IMR-90 (cell line): ENCODE data around the gene USP4. TPM values are rescaled to one million over a fixed set of nuclear protein-coding genes. Genes with fewer than 3 reads are reported as not detected.

Source experiments
- ATAC-seq: fragments of 200-7000 bp; cut with Tn5 transposase; 2 replicates; pipeline ENCODE4 v1.9.1; 2020; ENCODE audit warnings: low read depth, mild to moderate bottlenecking, moderate library complexity
- BruUV-seq: library from RNA; stranded (reverse); fragments of 400-500 nt; replicated peaks from 2 replicates; lab custom pipeline; 2021; lab: Mats Ljungman, UMichigan
- CTCF ChIA-PET: fragments of 300-600 bp; formaldehyde crosslinking; extraction: SDS; loops from one replicate; lab custom pipeline; 2021; ENCODE audit warnings: antibody characterized with exemption; lab: Yijun Ruan, JAX
- POLR2A ChIA-PET: fragments of 300-600 bp; sonication (Branson Sonifier 250); formaldehyde crosslinking; loops from one replicate; lab custom pipeline; 2022; ENCODE audit warnings: antibody characterized with exemption; ENCODE audit not compliant: unreplicated experiment; lab: Charles Lee
- DNase-seq: peaks from one replicate; pipeline ENCODE4 v3.0.0; 2013
- H2AFZ ChIP-seq: replicated peaks from 2 replicates; pipeline ENCODE3; 2013; ENCODE audit warnings: low read length, mild to moderate bottlenecking; ENCODE audit not compliant: poor library complexity
- H2AK5ac ChIP-seq: 2 replicates; pipeline ENCODE4 v1.6.1; 2013; ENCODE audit warnings: low read depth, low read length, inconsistent platforms
- H2AK9ac ChIP-seq: replicated peaks from 2 replicates; pipeline ENCODE3; 2013; ENCODE audit warnings: mild to moderate bottlenecking, low read depth, low read length, moderate library complexity; ENCODE audit not compliant: poor library complexity
- H2BK120ac ChIP-seq: 2 replicates; pipeline ENCODE4 v1.6.1; 2013; ENCODE audit warnings: low read depth, low read length, inconsistent platforms
- H2BK15ac ChIP-seq: 3 replicates; pipeline ENCODE4 v1.6.1; 2013; ENCODE audit warnings: low read depth, low read length, inconsistent platforms
- H2BK20ac ChIP-seq: 2 replicates; pipeline ENCODE4 v1.6.1; 2013; ENCODE audit warnings: low read depth, mild to moderate bottlenecking, inconsistent platforms, low read length, moderate library complexity
- H2BK5ac ChIP-seq: 2 replicates; pipeline ENCODE4 v1.6.1; 2013; ENCODE audit warnings: mild to moderate bottlenecking, low read depth, low read length, inconsistent platforms; ENCODE audit not compliant: poor library complexity, severe bottlenecking
- H3K14ac ChIP-seq: replicated peaks from 2 replicates; pipeline ENCODE4 v1.6.1; 2013; ENCODE audit warnings: low read depth, low read length, inconsistent platforms
- H3K18ac ChIP-seq: 2 replicates; pipeline ENCODE4 v1.6.1; 2013; ENCODE audit warnings: low read depth, low read length, control low read depth
- H3K23ac ChIP-seq: 2 replicates; pipeline ENCODE4 v1.6.1; 2013; ENCODE audit warnings: low read depth, low read length, inconsistent platforms
- H3K27ac ChIP-seq: 2 replicates; pipeline ENCODE4 v1.5.1; 2013; ENCODE audit warnings: mild to moderate bottlenecking, control low read depth, low read length; ENCODE audit not compliant: insufficient read depth
- H3K27me3 ChIP-seq: 2 replicates; pipeline ENCODE4 v1.6.1; 2013; ENCODE audit warnings: low read length; ENCODE audit not compliant: control insufficient read depth, insufficient read depth
- H3K36me3 ChIP-seq: 2 replicates; pipeline ENCODE4 v1.6.1; 2013; ENCODE audit warnings: low read length, mixed read lengths; ENCODE audit not compliant: control insufficient read depth, insufficient read depth
- H3K4ac ChIP-seq: 2 replicates; pipeline ENCODE4 v1.6.1; 2013; ENCODE audit warnings: low read depth, low read length, inconsistent platforms
- H3K4me1 ChIP-seq: 2 replicates; pipeline ENCODE4 v1.6.1; 2013; ENCODE audit warnings: low read length, mixed read lengths; ENCODE audit not compliant: control insufficient read depth, insufficient read depth
- H3K4me2 ChIP-seq: 2 replicates; pipeline ENCODE4 v1.6.1; 2013; ENCODE audit warnings: low read depth, mild to moderate bottlenecking, control low read depth, low read length, moderate library complexity
- H3K4me3 ChIP-seq: 2 replicates; pipeline ENCODE4 v1.5.1; 2013; ENCODE audit warnings: low read depth, mild to moderate bottlenecking, control low read depth, low read length, moderate library complexity; ENCODE audit not compliant: insufficient read depth
- H3K56ac ChIP-seq: 2 replicates; pipeline ENCODE4 v1.6.1; 2013; ENCODE audit warnings: low read length, inconsistent platforms; ENCODE audit not compliant: insufficient read depth; ENCODE audit errors: extremely low read depth
- H3K79me1 ChIP-seq, 2 experiments: 2 replicates each; pipeline ENCODE4 v1.6.1; 2013; ENCODE audit warnings: low read length in 2 of 2, inconsistent platforms in 1 of 2, low read depth in 1 of 2
- H3K9ac ChIP-seq: 2 replicates; pipeline ENCODE4 v1.6.1; 2013; ENCODE audit warnings: low read depth, low read length, control low read depth
- H3K9me1 ChIP-seq: 2 replicates; pipeline ENCODE4 v1.6.1; 2013; ENCODE audit warnings: low read length, inconsistent platforms; ENCODE audit not compliant: insufficient read depth
- H3K9me3 ChIP-seq: 2 replicates; pipeline ENCODE4 v1.6.1; 2013; ENCODE audit warnings: low read length; ENCODE audit not compliant: control insufficient read depth, insufficient read depth
- H4K20me1 ChIP-seq: 2 replicates; pipeline ENCODE4 v1.6.1; 2013; ENCODE audit warnings: low read length, inconsistent platforms; ENCODE audit not compliant: insufficient read depth
- H4K5ac ChIP-seq: 2 replicates; pipeline ENCODE4 v1.6.1; 2013; ENCODE audit warnings: mild to moderate bottlenecking, low read depth, low read length, control low read depth
- H4K8ac ChIP-seq, 2 experiments: 2 replicates each; pipeline ENCODE4 v1.6.1; 2013; ENCODE audit warnings: low read depth in 2 of 2, low read length in 2 of 2, control low read depth in 1 of 2, inconsistent platforms in 1 of 2
- H4K91ac ChIP-seq: 2 replicates; pipeline ENCODE4 v1.6.1; 2013; ENCODE audit warnings: low read depth, low read length, inconsistent platforms; ENCODE audit not compliant: insufficient read depth
- MAFK ChIP-seq: IDR thresholded peaks from 2 replicates; pipeline ENCODE4 v1.6.1; 2012; ENCODE audit warnings: low read depth, low read length, improper control_type of control experiment
- MAZ ChIP-seq: IDR thresholded peaks from 2 replicates; pipeline ENCODE4 v1.6.1; 2012; ENCODE audit warnings: low read depth, mild to moderate bottlenecking, low read length, improper control_type of control experiment, moderate library complexity, borderline replicate concordance
- NFE2L2 ChIP-seq: fragments of 150-350 bp; IDR thresholded peaks from 2 replicates; pipeline ENCODE4 v1.6.1; 2016; ENCODE audit warnings: low read depth, mild to moderate bottlenecking, low read length
- WGBS, 2 experiments: methylation state at CpG; one replicate each; pipeline versions ENCODE4 v1.1.5 to v1.1.7; 2013; ENCODE audit warnings: missing lambda C conversion rate in 2 of 2; ENCODE audit not compliant: insufficient read length in 1 of 2; ENCODE audit errors: extremely low coverage in 2 of 2; 5-methylcytosine and 5-hydroxymethylcytosine counted together
- dilution Hi-C: fragments of 300-500 bp; cut with HindIII; formaldehyde crosslinking; loops from one replicate; pipeline ENCODE4 v1.14.3; 2018; ENCODE audit warnings: low sequenced_read_pairs; ENCODE audit not compliant: unreplicated experiment
- in situ Hi-C: fragments of 300-500 bp; cut with MboI; formaldehyde crosslinking; loops from 3 replicates; pipeline ENCODE4 v1.14.3; 2019; ENCODE audit warnings: low sequenced_read_pairs, inconsistent platforms, mixed read lengths
- intact Hi-C: fragments of 100-400 bp; cut with micrococcal nuclease; formaldehyde crosslinking; loops from 2 replicates; pipeline ENCODE4 v1.10.0; 2022
- polyA plus RNA-seq, 3 experiments: library from polyadenylated mRNA; depleted of rRNA; stranded (reverse); fragments of >200 nt; gene quantifications; 2 replicates each; pipeline ENCODE4 v1.2.3, GENCODE V29; 2012; ENCODE audit warnings: low replicate concordance in 1 of 3
- total RNA-seq: library from RNA; depleted of rRNA; stranded (reverse); fragments of >200 nt; gene quantifications from 2 replicates; pipeline ENCODE4 v1.2.3, GENCODE V29; 2012

The USP4 gene
- total and polyA plus RNA-seq, 2 of the 4 experiments (the other 2 are of a cell fraction) = 29.9 to 42.3 TPM

DNA sequence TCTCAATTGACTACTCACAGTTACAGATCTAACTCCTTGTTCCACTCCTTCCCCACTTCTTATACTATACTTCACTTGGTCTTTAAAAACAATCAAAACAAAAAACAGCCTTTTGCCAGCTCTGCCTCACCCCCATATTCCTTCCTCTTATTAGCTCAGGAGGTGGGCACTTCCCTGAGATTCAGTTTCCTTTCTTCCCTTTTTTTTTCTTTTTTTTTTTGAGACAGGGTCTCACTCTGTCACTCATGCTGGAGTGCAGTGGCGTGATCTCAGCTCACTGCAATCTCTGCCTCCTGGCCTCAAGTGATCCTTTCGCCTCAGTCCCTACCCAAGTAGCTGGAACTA lies 69.7 kb downstream of the USP4 start:
- no peak for ATAC-seq
- H3K4ac ChIP-seq = no peak overlapping the region
- no peaks in the 10 kb centered on the region for H3K9me3 ChIP-seq
- H3K79me1 ChIP-seq = no peaks in the 10 kb centered on the region
- no peak overlapping the region for H2BK20ac ChIP-seq
- no peak overlapping the region for H4K8ac ChIP-seq
- CTCF ChIA-PET = no interaction called here
- H3K9ac ChIP-seq = no peak overlapping the region
- no peak overlapping the region for H2AFZ ChIP-seq
- no peak overlapping the region for H3K4me3 ChIP-seq
- in situ Hi-C loops (no loop called here), dilution Hi-C loops (no loop called here), intact Hi-C loops (no loop called here)
- H3K27me3 ChIP-seq = no peaks in the 10 kb centered on the region
- H3K14ac ChIP-seq = no peak overlapping the region
- no peak for TF ChIP-seq NFE2L2
- TF ChIP-seq MAZ = no peak
- no peak for TF ChIP-seq MAFK
- no peak overlapping the region for H3K23ac ChIP-seq
- no peak for DNase-seq
- H2AK5ac ChIP-seq = no peak overlapping the region
- no peak overlapping the region for H2BK120ac ChIP-seq
- H3K4me1 ChIP-seq = no peaks in the 10 kb centered on the region; the same call in 1 of the 2 replicates
- no peak overlapping the region for H3K4me2 ChIP-seq
- H3K18ac ChIP-seq = no peak overlapping the region
- H3K36me3 ChIP-seq = peaks cover 5% of the 10 kb centered on the region; the same call in 1 of the 2 replicates
- H3K9me1 ChIP-seq = peaks cover 2% of the 10 kb centered on the region
- BruUV-seq = no TSS peak
- no peaks in the 10 kb centered on the region for H4K20me1 ChIP-seq
- no peak overlapping the region for H2BK15ac ChIP-seq
- H3K56ac ChIP-seq = no peak overlapping the region
- 90% methylated on average over 2 of the region's 2 CpGs; no CpG with 5 or more reads in 1 of the 2 experiments for WGBS, 2 experiments
- H2AK9ac ChIP-seq = no peak overlapping the region
- POLR2A ChIA-PET = no interaction called here
- no peak overlapping the region for H2BK5ac ChIP-seq
- no peak overlapping the region for H3K27ac ChIP-seq
- no peak overlapping the region for H4K5ac ChIP-seq
- no peak overlapping the region for H4K91ac ChIP-seq
